OCI-LY3 (cell line): ENCODE data around the gene COA7.

Experiments
- EZH2phosphoT487 ChIP-seq: fragments of 200-600 bp; shearing (Covaris generic); IDR thresholded peaks from 2 replicates; pipeline ENCODE4 v1.6.1; 2018; ENCODE audit warnings: antibody characterized with exemption, mixed run types, low read depth
- TF ChIP-seq, protein P1 (sequence below): fragments of 200-600, 300-600 bp; sonication (generic); IDR thresholded peaks from 2 replicates; pipeline ENCODE4 v1.5.1; 2014; ENCODE audit warnings: antibody characterized with exemption, low read length, low read depth

DNA sequence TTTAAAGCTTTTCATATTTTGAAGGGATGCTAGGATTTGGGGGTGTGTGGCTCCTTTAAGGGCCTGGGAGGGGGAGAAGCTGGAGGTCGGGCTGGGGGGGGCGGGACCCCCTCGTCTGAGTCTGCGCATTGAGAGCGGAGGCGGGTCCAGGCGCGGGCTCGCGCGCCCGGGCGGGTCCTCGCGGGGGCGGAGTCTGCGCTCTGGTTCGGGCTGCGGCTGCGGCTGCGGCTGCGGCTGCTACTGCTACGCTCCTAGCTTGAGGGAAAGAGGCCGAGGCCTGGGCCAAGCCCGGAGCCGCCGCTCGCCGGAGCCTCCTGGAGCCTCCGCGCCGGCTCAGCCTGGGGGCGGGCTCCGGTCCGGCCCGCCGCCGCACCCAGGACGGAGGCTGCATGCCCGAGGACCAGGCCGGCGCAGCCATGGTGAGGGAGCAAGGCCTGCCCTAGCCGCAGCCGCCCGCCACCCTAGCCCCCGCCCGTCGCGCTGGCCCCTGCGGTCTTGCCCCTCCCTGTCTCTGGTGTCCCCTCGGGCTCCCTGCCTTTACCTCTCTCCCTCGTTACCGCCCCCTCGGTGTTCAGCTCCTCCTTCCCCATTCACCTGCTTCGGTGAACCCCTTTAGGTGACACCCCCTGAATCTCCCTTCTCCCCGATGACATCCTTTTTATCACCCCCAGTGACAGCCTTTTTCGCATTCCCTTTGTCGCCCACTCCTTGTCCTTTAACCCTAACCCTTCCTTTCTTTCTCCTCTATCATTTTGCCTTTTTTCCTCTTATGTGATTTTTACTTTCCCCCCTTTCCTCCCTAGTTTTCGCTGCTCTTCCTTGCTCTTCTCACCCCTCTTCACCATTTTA, 28.3 kb upstream of the COA7 start, which contains the start of gene ZYG11B:
- TF ChIP-seq, protein P1, sequence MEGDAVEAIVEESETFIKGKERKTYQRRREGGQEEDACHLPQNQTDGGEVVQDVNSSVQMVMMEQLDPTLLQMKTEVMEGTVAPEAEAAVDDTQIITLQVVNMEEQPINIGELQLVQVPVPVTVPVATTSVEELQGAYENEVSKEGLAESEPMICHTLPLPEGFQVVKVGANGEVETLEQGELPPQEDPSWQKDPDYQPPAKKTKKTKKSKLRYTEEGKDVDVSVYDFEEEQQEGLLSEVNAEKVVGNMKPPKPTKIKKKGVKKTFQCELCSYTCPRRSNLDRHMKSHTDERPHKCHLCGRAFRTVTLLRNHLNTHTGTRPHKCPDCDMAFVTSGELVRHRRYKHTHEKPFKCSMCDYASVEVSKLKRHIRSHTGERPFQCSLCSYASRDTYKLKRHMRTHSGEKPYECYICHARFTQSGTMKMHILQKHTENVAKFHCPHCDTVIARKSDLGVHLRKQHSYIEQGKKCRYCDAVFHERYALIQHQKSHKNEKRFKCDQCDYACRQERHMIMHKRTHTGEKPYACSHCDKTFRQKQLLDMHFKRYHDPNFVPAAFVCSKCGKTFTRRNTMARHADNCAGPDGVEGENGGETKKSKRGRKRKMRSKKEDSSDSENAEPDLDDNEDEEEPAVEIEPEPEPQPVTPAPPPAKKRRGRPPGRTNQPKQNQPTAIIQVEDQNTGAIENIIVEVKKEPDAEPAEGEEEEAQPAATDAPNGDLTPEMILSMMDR: no peak
- no peak for TF ChIP-seq EZH2phosphoT487
